A549 (cell line): ENCODE data around the gene RUNX3. TPM values are rescaled to one million over a fixed set of nuclear protein-coding genes. Genes with fewer than 3 reads are reported as not detected.

Experiments used
- ATAC-seq, 2 experiments: fragments of 200-7000 bp in 1 of 2; fragments of >200 bp in 1 of 2; cut with Nextera tagmentation in 1 of 2; cut with Tn5 transposase in 1 of 2; 3 replicates each; pipeline versions ENCODE4 v1.8.0 to v1.9.1; 2018 to 2020; ENCODE audit warnings: mild to moderate bottlenecking in 1 of 2, moderate library complexity in 1 of 2
- CTCF ChIA-PET: fragments of 300-600 bp; sonication (Branson Sonifier 250); formaldehyde crosslinking; extraction: SDS; loops from one replicate; lab custom pipeline; 2021; ENCODE audit warnings: antibody characterized with exemption, inconsistent platforms; lab: Yijun Ruan, JAX
- POLR2A ChIA-PET: fragments of 350-600 bp; formaldehyde crosslinking; extraction: SDS; loops from one replicate; lab custom pipeline; 2021; ENCODE audit warnings: antibody characterized with exemption, inconsistent platforms; lab: Yijun Ruan, JAX
- DNase-seq, 2 experiments: peaks; one replicate each; pipeline versions ENCODE4 v3.0.0 to v3.0.0-alpha.2; 2011 to 2016; ENCODE audit warnings: low read depth in 1 of 2, low spot score in 1 of 2
- FAIRE-seq: peaks from 2 replicates; lab custom pipeline; 2011; peaks lifted over from hg19 to GRCh38; lab: Jason Lieb, UNC
- H3K27ac ChIP-seq, 2 experiments: fragments of >200 bp; sonication (Bioruptor Twin); formaldehyde crosslinking; 3 replicates each; pipeline ENCODE4 v1.5.1; 2016 to 2017
- H3K4me1 ChIP-seq: fragments of >200 bp; sonication (Bioruptor Twin); formaldehyde crosslinking; 3 replicates; pipeline ENCODE4 v1.6.1; 2016
- H3K4me2 ChIP-seq: fragments of >200 bp; sonication (Bioruptor Twin); formaldehyde crosslinking; 3 replicates; pipeline ENCODE4 v1.6.1; 2016
- H3K4me3 ChIP-seq: fragments of >200 bp; sonication (Bioruptor Twin); formaldehyde crosslinking; 3 replicates; pipeline ENCODE4 v1.5.1; 2016
- H3K9me3 ChIP-seq: fragments of >200 bp; sonication (Bioruptor Twin); formaldehyde crosslinking; 3 replicates; pipeline ENCODE4 v1.6.1; 2016
- BCL3 ChIP-seq: fragments of >200 bp; sonication (Bioruptor Twin); formaldehyde crosslinking; IDR thresholded peaks from 3 replicates; pipeline ENCODE4 v1.6.1; 2016
- CBX2 ChIP-seq: fragments of 200-600 bp; sonication (generic); IDR thresholded peaks from 2 replicates; pipeline ENCODE4 v1.6.1; 2016; ENCODE audit warnings: low read depth, mild to moderate bottlenecking, borderline replicate concordance
- CHD4 ChIP-seq: fragments of 200-600 bp; sonication (generic); IDR thresholded peaks from 2 replicates; pipeline ENCODE4 v1.6.1; 2016; ENCODE audit warnings: antibody characterized with exemption, mild to moderate bottlenecking, borderline replicate concordance
- CTCF ChIP-seq: fragments of >200 bp; sonication (Bioruptor Twin); formaldehyde crosslinking; IDR thresholded peaks from 3 replicates; pipeline ENCODE4 v1.5.1; 2016
- ELK1 ChIP-seq: fragments of 150-350 bp; IDR thresholded peaks from 2 replicates; pipeline ENCODE4 v1.6.1; 2014; ENCODE audit warnings: low read depth, mild to moderate bottlenecking, low read length
- ESRRA ChIP-seq: fragments of 150-350 bp; IDR thresholded peaks from 2 replicates; pipeline ENCODE4 v1.6.1; 2014; ENCODE audit warnings: mild to moderate bottlenecking, low read length, borderline replicate concordance
- FOSB ChIP-seq: fragments of 250-450 bp; sonication (Bioruptor Pico); IDR thresholded peaks from 2 replicates; pipeline ENCODE4 v1.5.0; 2020; ENCODE audit warnings: mild to moderate bottlenecking, moderate library complexity
- HDAC2 ChIP-seq: fragments of 200-600 bp; sonication (generic); IDR thresholded peaks from 2 replicates; pipeline ENCODE4 v1.6.1; 2016
- HES2 ChIP-seq: fragments of >200 bp; sonication (Bioruptor Twin); formaldehyde crosslinking; IDR thresholded peaks from 2 replicates; pipeline ENCODE4 v1.6.1; 2016
- HOXA7 ChIP-seq: fragments of 250-450 bp; sonication (Bioruptor Pico); IDR thresholded peaks from 2 replicates; pipeline ENCODE4 v1.5.0; 2020; ENCODE audit warnings: mild to moderate bottlenecking, moderate library complexity
- HOXB13 ChIP-seq: fragments of 250-450 bp; sonication (Bioruptor Pico); IDR thresholded peaks from 2 replicates; pipeline ENCODE4 v1.5.0; 2020; ENCODE audit warnings: low read depth, mild to moderate bottlenecking, moderate library complexity
- KDM5A ChIP-seq: fragments of 200-600 bp; sonication (generic); IDR thresholded peaks from 2 replicates; pipeline ENCODE4 v1.6.1; 2016; ENCODE audit warnings: antibody characterized with exemption, mild to moderate bottlenecking
- MAZ ChIP-seq: fragments of 150-350 bp; IDR thresholded peaks from 2 replicates; pipeline ENCODE4 v1.6.1; 2014; ENCODE audit warnings: antibody characterized with exemption, low read depth, low read length, borderline replicate concordance
- POLR2A ChIP-seq: IDR thresholded peaks from 2 replicates; pipeline ENCODE4 v1.6.1; 2012; ENCODE audit warnings: mild to moderate bottlenecking, low read length
- RAD21 ChIP-seq, 2 experiments: fragments of >200 bp in 1 of 2; sonication (Bioruptor Twin) in 1 of 2; formaldehyde crosslinking in 1 of 2; IDR thresholded peaks in 1 of 2; conservative IDR thresholded peaks in 1 of 2; 2 replicates in 1 of 2; 3 replicates in 1 of 2; pipeline ENCODE4 v1.6.1; 2012 to 2018; ENCODE audit warnings: inconsistent platforms in 1 of 2
- RCOR1 ChIP-seq: fragments of 150-350 bp; IDR thresholded peaks from 2 replicates; pipeline ENCODE4 v1.6.1; 2014; ENCODE audit warnings: antibody characterized with exemption, low read length, low read depth
- RNF2 ChIP-seq: fragments of 200-600 bp; sonication (generic); IDR thresholded peaks from 2 replicates; pipeline ENCODE4 v1.6.1; 2016; ENCODE audit warnings: low read depth, mild to moderate bottlenecking, antibody characterized with exemption, moderate library complexity, borderline replicate concordance
- SMC3 ChIP-seq: fragments of >200 bp; sonication (Bioruptor Twin); formaldehyde crosslinking; IDR thresholded peaks from 3 replicates; pipeline ENCODE4 v1.6.1; 2018; ENCODE audit warnings: inconsistent platforms
- USF2 ChIP-seq: fragments of 450-650 bp; IDR thresholded peaks from 2 replicates; pipeline ENCODE4 v1.6.1; 2014; ENCODE audit warnings: antibody characterized with exemption
- ZC3H11A ChIP-seq: fragments of 450-650 bp; IDR thresholded peaks from 2 replicates; pipeline ENCODE4 v1.6.1; 2014; ENCODE audit warnings: antibody characterized with exemption, mild to moderate bottlenecking
- ZNF302 ChIP-seq: fragments of 250-450 bp; sonication (Bioruptor Pico); IDR thresholded peaks from 2 replicates; pipeline ENCODE4 v1.9.0; 2021; ENCODE audit warnings: inconsistent platforms, mild to moderate bottlenecking, moderate library complexity
- ZSCAN20 ChIP-seq: fragments of 250-450 bp; sonication (Bioruptor Pico); IDR thresholded peaks from 2 replicates; pipeline ENCODE4 v1.8.0; 2022; ENCODE audit warnings: mild to moderate bottlenecking, moderate library complexity
- WGBS: methylation state at CpG from one replicate; pipeline ENCODE4 v1.1.6; 2017; ENCODE audit errors: missing lambda C conversion rate; 5-methylcytosine and 5-hydroxymethylcytosine counted together
- polyA plus RNA-seq, 4 experiments: library from polyadenylated mRNA; depleted of rRNA in 3 of 4; stranded (reverse); fragments of >200 nt; fragmentation: RNase III in 1 of 4; extraction: RNeasy Plus Mini Kit Qiagen cat#74134 plus additional on column Dnase treatment in 1 of 4; gene quantifications; 2 replicates in 3 of 4; 3 replicates in 1 of 4; pipeline ENCODE4 v1.2.3, GENCODE V29; 2011 to 2017

The RUNX3 gene
- polyA plus RNA-seq, 2 of the 4 experiments (the other 2 are of a cell fraction) = 1.4 to 4.0 TPM

- TF ChIP-seq RAD21 (conservative IDR thresholded peaks at IDR 0.05 in 1 of 2, IDR thresholded peaks at IDR 0.05 in 1 of 2) (peak in 1 of 2 experiments; percentile 51; a peak in 4 of 5 replicates), SMC3 (peak; percentile 50; the same call in 2 of the 3 replicates), ZC3H11A (no peak), USF2 (no peak), CTCF (peak; percentile 50)
- TF ChIP-seq, all 56 proteins: peak for 3
- DNase-seq = peak; percentile 39 to 69
- H3K4me2 ChIP-seq = no peak overlapping the region
- peak; percentile 84 to 93; a peak in 5 of 6 replicates for ATAC-seq
- CTCF ChIA-PET = interaction anchor here (0.6 to 5.2 kb wide), 17 partner anchors 11 to 211 kb away, joined by 3 to 34 read pairs (median 3); no protein-coding TSS in a partner anchor
- no peak overlapping the region for H3K27ac ChIP-seq
- POLR2A ChIA-PET = no interaction called here
- H3K9me3 ChIP-seq = no peaks in the 10 kb centered on the region
- H3K4me1 ChIP-seq = no peaks in the 10 kb centered on the region
- FAIRE-seq = no peak
- H3K4me3 ChIP-seq = no peak overlapping the region
- WGBS = 25% methylated on average over 9 of the region's 9 CpGs
These were observed 31.7 kb downstream of the RUNX3 start for GRCh38 chr1:24898152-24898908.

- TF ChIP-seq CBX2 (no peak), KDM5A (no peak), ZSCAN20 (CRISPR knock-in tag) (no peak), HES2 (no peak), USF2 (no peak)
- TF ChIP-seq, all 56 proteins: peak for 0
- no peak overlapping the region for H3K27ac ChIP-seq
- no peaks in the 10 kb centered on the region for H3K9me3 ChIP-seq
- CTCF ChIA-PET = interaction anchor here (0.8 to 5.2 kb wide), 14 partner anchors 10 to 64 kb away, joined by 3 to 34 read pairs (median 3); no protein-coding TSS in a partner anchor
- FAIRE-seq = no peak
- ATAC-seq = peak in 1 of 2 experiments; percentile 42; a peak in 3 of 6 replicates
- H3K4me3 ChIP-seq = no peak overlapping the region
- H3K4me2 ChIP-seq = no peak overlapping the region
- 69% methylated on average over 9 of the region's 17 CpGs for WGBS
- H3K4me1 ChIP-seq = no peaks in the 10 kb centered on the region
- POLR2A ChIA-PET = no interaction called here
- DNase-seq = no peak
These were observed 32.6 kb downstream of the RUNX3 start for GRCh38 chr1:24897263-24898151.

GRCh38 chr1:24896596-24897262, 33.3 kb downstream of the RUNX3 start:
- 91% methylated on average over 13 of the region's 14 CpGs for WGBS
- ATAC-seq (no peak), FAIRE-seq (no peak), DNase-seq (no peak)
- 0 out of 3 replicates have a peak, but pooled peaks cover 2% of the 10 kb centered on the region for H3K9me3 ChIP-seq
- H3K4me3 ChIP-seq = no peak overlapping the region
- no peak overlapping the region for H3K27ac ChIP-seq
- ChIA-PET CTCF (interaction anchor here (1.1 to 5.2 kb wide), 6 partner anchors 9 to 48 kb away, joined by 3 to 34 read pairs (median 6); no protein-coding TSS in a partner anchor), POLR2A (no interaction called here)
- no peak overlapping the region for H3K4me2 ChIP-seq
- H3K4me1 ChIP-seq = no peaks in the 10 kb centered on the region
- no peak for TF ChIP-seq HDAC2
- TF ChIP-seq RCOR1 = no peak
- TF ChIP-seq ELK1 = no peak
- no peak for TF ChIP-seq MAZ
- no peak for TF ChIP-seq HOXA7 (CRISPR knock-in tag)
- no peak for TF ChIP-seq CHD4
- no peak for TF ChIP-seq ZNF302 (CRISPR knock-in tag)
- no peak for TF ChIP-seq ESRRA
- no peak for TF ChIP-seq RNF2
- TF ChIP-seq HES2 = no peak
- no peak for TF ChIP-seq FOSB (CRISPR knock-in tag)
- no peak for TF ChIP-seq BCL3
- TF ChIP-seq HOXB13 = no peak
- TF ChIP-seq POLR2A = no peak
